Testis (tissue), 3 donors: ENCODE measurements around the gene MSMP. TPM values are rescaled to one million over a fixed set of nuclear protein-coding genes. Genes with fewer than 3 reads are reported as not detected.

Experiments used
- DNase-seq: peaks from one replicate; pipeline ENCODE4 v3.0.0-alpha.2; 2019
- H3K27ac ChIP-seq, 2 donors: fragments of 200-600 bp; sonication (generic); one replicate each; pipeline ENCODE4 v1.5.1; 2019
- H3K27me3 ChIP-seq: fragments of 200-600 bp; sonication (generic); one replicate; pipeline ENCODE4 v1.5.1; 2019
- H3K36me3 ChIP-seq: fragments of 200-600 bp; sonication (generic); one replicate; pipeline ENCODE4 v1.5.1; 2017; ENCODE audit warnings: low read depth; ENCODE audit errors: missing control alignments
- H3K4me1 ChIP-seq: fragments of 200-600 bp; sonication (generic); one replicate; pipeline ENCODE4 v1.5.1; 2019
- H3K4me3 ChIP-seq, 2 donors: fragments of 200-600 bp; sonication (generic); one replicate each; pipeline ENCODE4 v1.5.1; 2017 to 2019
- H3K9me3 ChIP-seq: fragments of 200-600 bp; sonication (generic); one replicate; pipeline ENCODE4 v1.5.1; 2017
- CTCF ChIP-seq, 3 experiments: fragments of 450-650 bp in 2 of 3; fragments of 200-600 bp in 1 of 3; sonication (generic) in 1 of 3; IDR thresholded peaks; one replicate each; pipeline ENCODE4 v1.5.1; 2016 to 2019; ENCODE audit warnings: antibody characterized with exemption in 3 of 3, mild to moderate bottlenecking in 2 of 3, moderate library complexity in 1 of 3
- POLR2A ChIP-seq: fragments of 450-650 bp; IDR thresholded peaks from one replicate; pipeline ENCODE4 v1.6.1; 2017; ENCODE audit warnings: antibody characterized with exemption, mild to moderate bottlenecking, moderate library complexity
- WGBS, 2 donors: methylation state at CpG; one replicate each; pipeline ENCODE4 v1.1.5; 2018; 5-methylcytosine and 5-hydroxymethylcytosine counted together
- intact Hi-C: fragments of 100-400 bp; cut with DNase I; formaldehyde crosslinking; loops from one replicate; pipeline ENCODE4 v1.15.1; 2023; ENCODE audit warnings: low total_unique reads
- microRNA-seq, 2 donors: library from miRNA; unstranded; fragments of <30 nt; microRNA quantifications; one replicate each; pipeline ENCODE4, GENCODE V29; 2016; ENCODE audit warnings: borderline number of aligned reads in 2 of 2, borderline replicate concordance in 1 of 2
- polyA plus RNA-seq: library from polyadenylated mRNA; stranded (reverse); fragments of 350-450 nt; fragmentation: Illumina TruSeq; extraction: RNeasy Lipid Tissue Mini Kit (QIAGEN cat#74804); gene quantifications from one replicate; pipeline ENCODE4 v1.2.3, GENCODE V29; 2014; ENCODE audit warnings: low read depth, low replicate concordance; ENCODE audit not compliant: insufficient read depth
- small RNA-seq, 2 donors: library from RNA; depleted of rRNA; stranded (forward); fragments of <200 nt; gene quantifications; one replicate each; pipeline ENCODE3, GENCODE V24; 2016
- total RNA-seq, 2 donors: library from RNA; depleted of rRNA; stranded (reverse); fragments of >200 nt; gene quantifications; one replicate each; pipeline ENCODE4 v1.2.3, GENCODE V29; 2016

MSMP gene
- total and polyA plus RNA-seq, 3 donors from 2014 or later: 1.7 to 1.9 TPM; not detected in 1

- no peak for DNase-seq
- peaks cover 4% of the 10 kb centered on the region for H3K4me1 ChIP-seq
- 91% methylated on average over 21 to 26 of the region's 26 CpGs for WGBS, 2 donors
- H3K27me3 ChIP-seq: no peaks in the 10 kb centered on the region
- H3K9me3 ChIP-seq: no peaks in the 10 kb centered on the region
- H3K4me3 ChIP-seq: no peak overlapping the region
- intact Hi-C loops: no loop called here
- no peak overlapping the region for H3K27ac ChIP-seq
- H3K36me3 ChIP-seq: no peaks in the 10 kb centered on the region
- TF ChIP-seq POLR2A: no peak
- TF ChIP-seq CTCF (IDR thresholded peaks at IDR 0.05): no peak
Measured at GRCh38 chr9:35703906-35704672, 50.0 kb downstream of the MSMP start.

Small RNA genes within 50 kb of the gene (microRNA-seq; reads per million reads assigned to microRNA genes)
- gene MIR6852 (0 reads per million in 2 donors), gene MIR6853 (0 to 0.69 reads per million in 2 donors)

Small RNA genes within 50 kb of the gene (small RNA-seq; reads per million reads assigned to genes)
- gene MIR6853: 0 reads per million in 2 donors

Other genes with a start within 250 kb of the MSMP start
- 100 to 1,000 TPM in 1 of 2 donors, 10 to 100 TPM in 1; 89.6 to 104 TPM for gene TESK1, start 149.0 kb downstream of the MSMP start, total RNA-seq
- gene TESK1, start 149.0 kb downstream of the MSMP start, polyA plus RNA-seq: 92.6 TPM
- gene CD72, start 135.9 kb downstream of the MSMP start, total RNA-seq: under 1 TPM; 0.63 to 0.99 TPM
- gene CD72, start 135.9 kb downstream of the MSMP start, polyA plus RNA-seq: 3.2 TPM
- under 1 TPM in 1 of 2 donors, not detected in 1; 0.43 TPM for gene SIT1, start 103.3 kb downstream of the MSMP start, total RNA-seq
- 1.6 TPM for gene SIT1, start 103.3 kb downstream of the MSMP start, polyA plus RNA-seq
- over 10,000 TPM in 1 of 2 donors, 1,000 to 10,000 TPM in 1; 4,421 to 15,053 TPM for gene RMRP, start 96.3 kb downstream of the MSMP start, total RNA-seq
- gene RMRP, start 96.3 kb downstream of the MSMP start, polyA plus RNA-seq: not detected
- 10 to 100 TPM; 13.4 to 19.0 TPM for gene CCDC107, start 96.0 kb downstream of the MSMP start, total RNA-seq
- gene CCDC107, start 96.0 kb downstream of the MSMP start, polyA plus RNA-seq: 17.2 TPM
- gene ARHGEF39, start 89.1 kb downstream of the MSMP start, total RNA-seq: 1 to 10 TPM; 2.2 to 6.5 TPM
- gene ARHGEF39, start 89.1 kb downstream of the MSMP start, polyA plus RNA-seq: 7.0 TPM
- 10 to 100 TPM; 11.0 to 36.8 TPM for gene CA9, start 80.3 kb downstream of the MSMP start, total RNA-seq
- 50.5 TPM for gene CA9, start 80.3 kb downstream of the MSMP start, polyA plus RNA-seq
- gene TPM2, start 64.4 kb downstream of the MSMP start, total RNA-seq: 100 to 1,000 TPM; 182 to 211 TPM
- 369 TPM for gene TPM2, start 64.4 kb downstream of the MSMP start, polyA plus RNA-seq
- 100 to 1,000 TPM; 134 to 201 TPM for gene TLN1, start 22.1 kb downstream of the MSMP start, total RNA-seq
- gene TLN1, start 22.1 kb downstream of the MSMP start, polyA plus RNA-seq: 171 TPM
- gene CREB3, start 21.6 kb downstream of the MSMP start, total RNA-seq: 10 to 100 TPM; 51.2 to 63.1 TPM
- gene CREB3, start 21.6 kb downstream of the MSMP start, polyA plus RNA-seq: 85.0 TPM
- gene GBA2, start 5.0 kb downstream of the MSMP start, total RNA-seq: 10 to 100 TPM; 66.5 to 77.1 TPM
- 51.3 TPM for gene GBA2, start 5.0 kb downstream of the MSMP start, polyA plus RNA-seq
- gene RGP1, start 5.0 kb downstream of the MSMP start, total RNA-seq: 10 to 100 TPM; 21.1 to 21.4 TPM
- gene RGP1, start 5.0 kb downstream of the MSMP start, polyA plus RNA-seq: 23.9 TPM
- 10 to 100 TPM; 16.1 to 23.4 TPM for gene NPR2, start 37.3 kb upstream of the MSMP start, total RNA-seq
- 18.5 TPM for gene NPR2, start 37.3 kb upstream of the MSMP start, polyA plus RNA-seq
- gene SPAG8, start 58.0 kb upstream of the MSMP start, total RNA-seq: 10 to 100 TPM; 18.9 to 27.0 TPM
- gene SPAG8, start 58.0 kb upstream of the MSMP start, polyA plus RNA-seq: 81.5 TPM
- gene HINT2, start 60.8 kb upstream of the MSMP start, total RNA-seq: 10 to 100 TPM; 36.1 to 36.9 TPM
- 55.1 TPM for gene HINT2, start 60.8 kb upstream of the MSMP start, polyA plus RNA-seq
- 1 to 10 TPM; 4.2 to 7.2 TPM for gene FAM221B, start 74.5 kb upstream of the MSMP start, total RNA-seq
- gene FAM221B, start 74.5 kb upstream of the MSMP start, polyA plus RNA-seq: 17.1 TPM
- gene TMEM8B, start 75.0 kb upstream of the MSMP start, total RNA-seq: 10 to 100 TPM; 22.2 to 24.5 TPM
- 24.6 TPM for gene TMEM8B, start 75.0 kb upstream of the MSMP start, polyA plus RNA-seq
- gene OR13J1, start 116.1 kb upstream of the MSMP start, total RNA-seq: not detected
- not detected for gene OR13J1, start 116.1 kb upstream of the MSMP start, polyA plus RNA-seq
- gene HRCT1, start 151.9 kb upstream of the MSMP start, total RNA-seq: 1 to 10 TPM; 2.5 to 6.5 TPM
- 7.1 TPM for gene HRCT1, start 151.9 kb upstream of the MSMP start, polyA plus RNA-seq
- 10 to 100 TPM; 56.9 to 69.8 TPM for gene SPAAR, start 155.2 kb upstream of the MSMP start, total RNA-seq
- 15.0 TPM for gene SPAAR, start 155.2 kb upstream of the MSMP start, polyA plus RNA-seq
- gene OR2S2, start 203.9 kb upstream of the MSMP start, total RNA-seq: not detected
- gene OR2S2, start 203.9 kb upstream of the MSMP start, polyA plus RNA-seq: not detected